GM21390 (cell line): Measurements from ENCODE around the gene PIEZO2.
"Not testable (repeated sequence)": the region's sequence is repeated elsewhere in the genome, so short reads cannot be mapped to it uniquely, and the experiment has no call there.

Experiments used
- ATAC-seq: cut with Tn5 transposase; IDR thresholded peaks from one replicate; pipeline ENCODE4 v1.9.1; 2021; ENCODE audit not compliant: unreplicated experiment

The PIEZO2 gene

DNA sequence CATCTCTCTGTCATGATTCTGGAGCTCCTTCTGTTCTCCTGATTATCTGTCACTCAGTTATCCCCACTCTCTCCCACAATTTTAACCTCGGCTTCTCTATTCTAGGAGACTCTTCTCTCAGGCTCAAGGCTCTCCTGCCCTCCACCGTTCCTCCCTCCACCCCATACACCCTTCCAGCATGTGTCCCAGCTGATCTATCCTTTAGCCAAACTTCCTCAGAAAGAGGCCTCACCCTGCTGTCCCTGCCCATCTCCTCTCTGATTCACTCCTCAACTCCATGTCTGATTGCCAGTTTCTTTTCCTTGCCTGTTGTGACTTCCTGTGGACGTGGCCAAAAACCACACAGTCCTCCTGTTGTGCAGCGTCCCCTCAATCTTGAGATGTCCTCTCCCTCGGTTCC lies 505.4 kb downstream of the PIEZO2 start:
- ATAC-seq = not testable (repeated sequence)

DNA sequence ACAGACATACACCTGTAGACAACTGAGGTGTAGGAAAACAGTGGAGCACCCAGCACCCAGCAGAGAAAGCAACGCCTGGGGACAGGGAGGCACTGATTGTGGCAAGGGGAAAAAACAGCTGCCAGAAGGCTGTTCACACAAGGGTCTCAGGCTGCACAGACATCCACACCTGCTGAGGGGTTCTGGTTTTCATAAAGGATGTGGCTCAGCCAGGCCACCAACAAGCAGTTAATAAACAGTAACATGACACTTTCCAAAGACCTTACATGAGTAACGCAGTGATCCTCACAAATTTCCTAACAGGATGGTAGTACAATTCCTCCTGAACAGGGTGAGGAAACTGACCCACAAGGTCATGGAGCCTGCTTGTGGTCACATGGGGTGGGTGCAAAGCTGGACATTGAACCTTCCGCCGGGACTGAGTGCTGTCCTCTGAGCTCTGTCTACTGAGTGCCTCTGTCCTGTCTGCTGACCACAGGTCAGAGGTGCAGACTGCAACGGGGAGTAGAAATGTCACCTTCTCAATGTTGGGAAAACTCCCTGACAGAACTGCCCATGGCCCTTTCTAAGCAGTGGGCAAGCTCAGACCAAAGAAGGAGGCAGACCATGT lies 506.3 kb downstream of the PIEZO2 start:
- ATAC-seq = not testable (repeated sequence)

DNA sequence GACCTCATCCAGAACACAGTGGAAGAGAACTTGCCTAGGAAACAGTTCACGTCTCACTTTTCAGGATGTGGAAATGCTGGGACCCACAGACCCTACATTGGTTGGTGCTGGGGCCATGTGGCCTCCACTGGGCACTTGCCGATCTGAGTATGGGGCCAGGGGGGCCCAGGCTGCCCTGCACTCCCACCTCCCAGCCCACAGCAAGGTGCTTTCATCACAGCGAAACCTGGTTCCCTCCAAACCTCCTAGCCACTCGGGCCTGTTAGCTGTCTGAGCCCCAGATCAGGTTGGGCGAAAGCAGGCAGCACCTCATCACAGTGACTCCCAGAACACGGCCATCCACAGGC lies 510.9 kb downstream of the PIEZO2 start:
- ATAC-seq = not testable (repeated sequence)

DNA sequence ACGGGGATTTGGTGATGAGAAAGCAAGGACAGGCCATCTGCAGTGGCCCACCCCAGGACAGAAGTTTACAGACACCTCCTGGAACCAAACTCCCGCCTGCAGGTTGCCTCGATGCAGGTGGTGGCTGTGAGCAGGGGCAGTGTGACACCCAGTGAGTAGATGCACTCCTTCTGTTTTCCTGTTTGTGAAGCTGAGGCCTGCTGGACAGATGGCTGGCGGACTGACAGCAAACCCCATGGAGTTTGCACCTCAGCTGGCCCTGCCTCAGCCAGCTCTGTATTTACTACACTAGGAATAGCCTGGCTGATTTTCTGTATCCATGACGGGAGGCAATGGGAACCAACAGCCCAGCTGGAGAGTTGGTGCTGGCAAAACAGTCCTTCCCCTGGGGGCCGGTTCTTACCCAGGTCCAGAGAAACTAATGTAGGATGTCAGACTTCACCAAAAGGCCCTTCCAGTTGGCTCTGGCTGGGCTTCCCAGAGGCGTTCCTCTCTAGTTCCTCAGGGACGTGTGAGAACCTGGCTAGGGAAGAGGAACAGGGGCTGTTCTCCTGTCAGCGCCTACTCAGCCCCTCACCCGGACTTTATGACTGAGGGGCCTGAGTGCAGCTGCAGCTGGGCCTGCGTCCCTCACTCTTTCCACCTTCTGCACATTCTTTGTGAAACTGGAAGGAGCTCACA lies 511.4 kb downstream of the PIEZO2 start:
- ATAC-seq = not testable (repeated sequence)

DNA sequence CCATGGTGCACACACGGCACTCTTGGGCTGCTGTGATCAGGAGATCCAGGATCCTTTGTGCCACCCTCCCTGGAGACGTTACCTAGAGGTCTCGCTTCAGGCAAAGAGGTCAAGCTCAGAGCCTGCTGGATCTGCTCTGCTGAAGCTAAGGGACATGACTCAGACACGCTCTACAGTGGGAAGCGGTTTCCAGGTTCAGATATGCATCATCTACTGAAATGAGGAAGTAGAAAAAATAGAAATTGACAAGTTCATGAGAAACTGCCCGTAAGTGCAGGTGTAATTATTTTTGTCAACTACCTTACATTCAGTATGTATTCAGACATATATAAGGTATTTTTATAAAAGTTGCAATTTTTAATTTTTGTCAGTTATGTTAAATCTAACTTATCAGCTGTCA lies 520.3 kb downstream of the PIEZO2 start:
- ATAC-seq = peak; percentile 97

DNA sequence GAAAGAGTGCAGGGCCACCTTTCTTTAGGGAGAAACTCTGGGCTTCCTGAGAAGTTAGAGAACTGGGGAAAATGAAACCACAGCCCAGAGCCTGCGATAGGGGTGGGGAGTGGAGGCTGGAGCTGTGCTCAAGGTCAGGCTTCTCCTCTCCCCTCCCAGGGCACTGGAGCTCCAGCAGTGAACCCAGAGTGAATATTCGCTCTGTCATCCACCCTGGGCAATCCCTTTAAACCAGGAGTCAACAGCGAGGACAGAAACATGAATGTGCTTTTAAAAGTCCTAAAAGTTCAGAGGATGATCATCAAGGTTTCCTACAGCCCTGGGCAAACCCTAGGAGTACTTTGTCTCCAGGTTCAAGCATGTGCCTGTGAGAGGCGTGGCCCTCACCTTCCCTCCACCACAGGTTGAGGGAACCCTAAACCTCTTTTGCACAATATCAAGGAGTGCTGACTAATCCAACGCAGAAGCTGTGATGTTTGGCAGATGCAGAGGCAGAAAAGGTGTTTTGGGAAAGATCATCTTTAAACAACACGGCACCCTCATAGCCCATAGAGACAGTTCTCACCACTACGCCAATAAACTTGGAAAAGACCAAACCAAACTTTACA lies 522.7 kb downstream of the PIEZO2 start:
- not testable (repeated sequence) for ATAC-seq

DNA sequence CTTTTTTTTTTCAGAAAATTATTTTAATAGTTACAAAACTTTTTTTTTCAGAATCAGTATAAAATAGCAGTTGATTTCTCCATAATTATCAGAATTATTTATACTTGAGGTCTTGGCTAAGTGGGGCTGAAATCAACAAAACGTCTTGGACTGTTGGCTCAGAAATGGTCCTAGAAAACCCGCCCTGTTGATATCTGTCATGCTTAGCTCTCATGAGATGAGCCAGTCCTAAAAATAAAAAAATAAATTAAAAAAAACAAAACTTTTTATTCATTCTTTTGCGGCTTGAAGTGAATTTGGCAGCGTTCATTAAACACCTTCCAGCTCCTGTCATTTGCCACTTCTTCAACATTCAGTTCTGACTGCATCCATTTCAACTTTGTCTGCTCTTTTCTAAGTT lies 525.8 kb downstream of the PIEZO2 start:
- ATAC-seq = not testable (repeated sequence)

DNA sequence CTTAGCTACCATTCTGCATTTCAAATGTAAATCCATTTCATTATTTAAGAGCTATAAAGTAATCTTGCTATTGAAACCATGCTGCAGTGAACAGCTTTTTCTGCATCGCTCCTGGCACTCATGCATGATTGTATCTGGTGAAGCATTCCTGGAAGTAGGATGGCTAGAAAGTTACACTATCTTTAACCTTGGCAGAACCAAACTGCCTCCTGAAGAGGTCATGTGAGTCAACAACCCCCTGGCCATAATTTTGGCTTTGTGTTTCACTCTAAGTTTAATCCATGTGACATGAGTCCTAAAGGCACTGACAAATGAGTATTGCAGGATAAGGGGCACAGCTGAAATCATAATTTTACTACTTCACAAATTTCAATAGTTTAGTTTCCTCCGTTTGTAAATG lies 526.4 kb downstream of the PIEZO2 start:
- not testable (repeated sequence) for ATAC-seq

DNA sequence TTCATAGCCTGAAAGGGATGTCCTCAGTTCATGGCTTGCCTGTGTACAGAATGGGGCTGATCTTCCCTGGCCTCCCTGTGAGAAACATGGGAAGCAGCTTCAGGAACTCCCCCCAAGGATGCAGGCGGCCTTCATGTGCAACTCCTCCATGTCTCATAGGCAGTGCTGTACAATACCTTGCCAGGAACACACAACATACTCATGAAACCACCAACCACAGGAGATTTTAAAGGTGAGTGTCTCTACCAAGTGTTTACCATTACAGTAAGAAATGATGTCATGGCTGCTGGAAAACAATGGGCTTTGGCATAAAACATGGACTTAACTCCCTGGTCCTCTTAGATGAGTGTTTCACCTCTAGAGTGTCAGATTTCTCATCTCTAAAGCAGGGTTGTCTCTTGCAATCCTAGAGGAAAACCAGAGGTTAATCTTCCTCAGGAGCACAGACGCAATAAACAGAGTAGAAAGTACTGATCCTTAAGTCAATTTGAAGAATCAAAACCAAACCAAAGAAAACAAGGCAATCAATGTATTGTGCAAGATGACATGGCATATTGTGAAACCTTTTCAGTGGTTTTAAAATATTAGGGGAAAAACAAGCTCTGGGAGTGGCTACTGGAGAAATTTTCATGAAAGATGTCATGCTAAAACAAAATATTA lies 528.6 kb downstream of the PIEZO2 start:
- not testable (repeated sequence) for ATAC-seq
